ENCODE measurements around the gene APOF.
A peak's percentile ranks its signal among the peaks of the same experiment; 100 is the strongest.
"Not testable (repeated sequence)": the region's sequence is repeated elsewhere in the genome, so short reads cannot be mapped to it uniquely, and the experiment has no call there.

Gene APOF

GRCh38 chr12:56330936-56331490 lies 31.6 kb downstream of the APOF start:
- FAIRE-seq: no peak

GRCh38 chr12:56326533-56326932 lies 36.1 kb downstream of the APOF start:
- FAIRE-seq: no peak

- FAIRE-seq: no peak
Observed at GRCh38 chr12:56326126-56326525, 36.5 kb downstream of the APOF start.

GRCh38 chr12:56324206-56324605 lies 38.5 kb downstream of the APOF start:
- FAIRE-seq: no peak

- FAIRE-seq: not testable (repeated sequence)
Observed at GRCh38 chr12:56321610-56322009, 41.0 kb downstream of the APOF start.

GRCh38 chr12:56321027-56321426 lies 41.6 kb downstream of the APOF start:
- FAIRE-seq: no peak

GRCh38 chr12:56317675-56318074 lies 45.0 kb downstream of the APOF start:
- no peak for FAIRE-seq

- peak; percentile 42 for FAIRE-seq
Observed at GRCh38 chr12:56315622-56316473, 46.8 kb downstream of the APOF start, which contains the start of gene CNPY2. Gene CNPY2 (minus strand): TSS chr12:56315988. CDS start chr12:56315217, 771 bp downstream.

GRCh38 chr12:56315249-56315621 lies 47.4 kb downstream of the APOF start:
- FAIRE-seq: no peak

- no peak for FAIRE-seq
Observed at GRCh38 chr12:56311003-56311402, 51.7 kb downstream of the APOF start.

Measured in TTC549 (cell line).